Muscle of arm (tissue), 12 donors: ENCODE measurements around the gene HMGA1. TPM values are rescaled to one million over a fixed set of nuclear protein-coding genes. Genes with fewer than 3 reads are reported as not detected.
"Not testable (repeated sequence)": the region's sequence is repeated elsewhere in the genome, so short reads cannot be mapped to it uniquely, and the experiment has no call there.

ENCODE experiments used
- DNase-seq: peaks from one replicate; pipeline ENCODE4 v3.0.0-alpha.2; 2013
- polyA plus RNA-seq, 12 donors: library from polyadenylated mRNA; unstranded; fragments of 120-200 nt; gene quantifications; one replicate each; pipeline ENCODE4 v1.2.1, GENCODE V29; 2013; ENCODE audit not compliant: insufficient read length in 12 of 12

Gene HMGA1
- polyA plus RNA-seq, 12 donors = 62.1 to 167 (median 88.1) TPM; not detected in 1

GRCh38 chr6:34248727-34249468 is 12.2 kb downstream of the HMGA1 start, which contains the start of gene SMIM29:
TSS of gene SMIM29 (minus strand) at chr6:34249006. CDS start at chr6:34247791, 1,215 bp downstream.
- peak; percentile 95 for DNase-seq

DNA sequence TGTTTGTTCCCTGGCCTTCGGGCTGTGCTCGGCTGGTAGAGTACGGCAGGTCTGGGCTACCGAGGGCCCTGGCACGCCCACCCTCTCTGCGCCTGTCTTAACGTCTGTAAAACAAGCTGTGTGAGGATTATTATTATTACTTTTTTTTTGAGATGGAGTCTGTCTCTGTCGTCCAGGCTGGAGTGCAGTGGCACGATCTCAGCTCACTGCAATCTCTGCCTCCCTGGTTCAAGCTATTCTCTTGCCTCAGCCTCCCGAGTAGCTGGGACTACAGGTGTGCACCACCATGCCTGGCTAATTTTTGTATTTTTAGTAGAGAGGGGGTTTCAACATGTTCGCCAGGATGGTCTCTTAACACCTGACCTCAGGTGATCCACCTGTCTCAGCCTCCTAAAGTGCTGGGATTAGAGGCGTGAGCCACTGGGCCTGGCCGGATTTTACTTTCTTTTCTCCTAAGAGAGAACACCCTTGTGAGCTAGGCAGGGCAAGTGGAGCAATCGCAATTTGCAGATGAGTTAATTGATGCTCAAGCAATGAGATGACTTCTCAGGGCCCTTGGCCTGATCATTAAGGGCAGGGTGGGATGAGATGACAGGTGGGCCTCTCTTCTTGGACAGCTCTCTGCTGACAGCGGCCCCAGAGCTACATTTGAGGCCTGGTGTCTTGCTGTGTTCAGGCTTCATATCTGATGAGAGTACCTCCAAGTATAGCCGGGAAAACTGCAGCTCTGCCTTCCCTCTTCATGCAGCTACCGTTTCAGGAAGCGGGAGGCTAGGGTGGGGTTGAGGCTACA is 13.0 kb downstream of the HMGA1 start:
- DNase-seq = no peak

- DNase-seq = not testable (repeated sequence)
Observed at GRCh38 chr6:34252395-34252794, 15.7 kb downstream of the HMGA1 start.

GRCh38 chr6:34259529-34260069 is 22.9 kb downstream of the HMGA1 start:
- DNase-seq = no peak

- no peak for DNase-seq
Observed at GRCh38 chr6:34260576-34261267, 24.0 kb downstream of the HMGA1 start.

DNA sequence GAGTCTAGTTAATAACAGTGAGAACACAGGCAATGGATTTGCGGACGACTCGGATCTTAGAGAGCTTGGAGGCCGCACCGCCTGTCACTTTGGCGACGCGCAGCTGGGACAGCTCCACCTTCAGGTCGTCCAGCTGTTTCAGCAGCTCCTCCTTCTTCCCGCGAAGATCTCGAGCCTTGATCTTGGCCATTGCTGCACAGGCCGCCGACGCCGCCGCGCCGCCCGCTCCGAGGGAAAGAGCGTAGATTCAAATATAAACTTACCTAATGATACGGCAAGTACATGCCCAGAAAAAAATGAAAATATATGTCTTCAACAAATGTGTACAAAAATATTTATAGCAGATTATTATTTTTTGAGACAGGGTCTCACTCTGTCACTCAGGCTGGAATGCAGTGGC is 26.8 kb downstream of the HMGA1 start:
- DNase-seq = not testable (repeated sequence)

DNA sequence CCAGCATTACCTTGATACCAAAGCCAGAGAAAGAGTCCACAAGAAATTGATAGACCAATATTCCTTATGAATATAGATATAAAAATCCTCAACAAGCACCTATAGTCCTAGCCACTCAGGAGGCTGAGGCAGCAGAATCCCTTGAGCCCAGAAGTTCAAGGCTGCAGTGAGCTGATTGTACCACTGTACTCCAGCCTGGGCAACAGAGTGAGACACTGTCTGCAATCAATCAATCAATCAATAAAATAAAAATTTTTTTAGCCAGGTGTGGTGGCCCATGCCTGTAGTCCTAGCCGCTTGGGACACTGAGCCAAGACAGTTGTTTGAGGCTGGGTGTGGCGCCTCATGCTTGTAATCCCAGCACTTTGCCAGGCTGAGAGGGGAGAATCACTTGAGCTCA is 31.1 kb downstream of the HMGA1 start:
- no peak for DNase-seq

DNA sequence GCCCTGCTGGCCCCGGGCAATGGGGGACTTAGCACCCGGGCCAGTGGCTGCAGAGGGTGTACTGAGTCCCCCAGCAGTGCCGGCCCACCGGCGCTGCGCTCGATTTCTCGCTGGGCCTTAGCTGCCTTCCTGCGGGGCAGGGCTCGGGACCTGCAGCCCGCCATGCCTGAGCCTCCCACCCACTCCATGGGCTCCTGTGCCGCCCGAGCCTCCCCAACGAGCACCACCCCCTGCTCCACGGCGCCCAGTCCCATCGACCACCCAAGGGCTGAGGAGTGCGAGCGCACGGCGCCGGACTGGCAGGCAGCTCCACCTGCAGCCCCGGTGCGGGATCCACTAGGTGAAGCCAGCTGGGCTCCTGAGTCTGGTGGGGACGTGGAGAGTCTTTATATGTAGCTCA is 32.5 kb downstream of the HMGA1 start:
- not testable (repeated sequence) for DNase-seq

DNA sequence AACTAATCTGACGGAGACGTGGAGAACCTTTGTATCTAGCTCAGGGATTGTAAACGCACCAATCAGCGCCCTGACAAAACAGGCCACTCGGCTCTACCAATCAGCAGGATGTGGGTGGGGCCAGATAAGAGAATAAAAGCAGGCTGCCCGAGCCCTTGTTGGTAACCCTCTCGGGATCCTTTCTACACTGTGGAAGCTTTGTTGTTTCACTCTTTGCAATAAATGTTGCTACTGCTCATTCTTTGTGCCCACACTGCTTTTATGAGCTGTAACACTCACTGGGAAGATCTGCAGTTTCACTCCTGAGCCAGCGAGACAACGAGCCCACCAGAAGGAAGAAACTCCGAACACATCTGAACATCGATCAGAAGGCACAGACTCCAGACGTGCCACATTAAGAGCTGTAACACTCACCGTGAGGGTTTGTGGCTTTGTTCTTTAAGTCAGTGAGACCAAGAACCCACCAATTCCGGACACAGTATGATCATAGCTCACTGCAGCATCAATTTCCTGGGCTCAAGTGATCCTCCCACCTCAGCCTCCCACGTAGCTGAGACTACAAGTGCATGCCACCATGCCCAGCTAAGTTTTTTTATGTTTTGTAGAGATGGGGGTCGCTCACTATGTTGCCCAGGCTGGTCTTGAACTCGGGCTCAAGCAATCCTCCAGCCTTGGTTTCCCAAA is 33.1 kb downstream of the HMGA1 start:
- not testable (repeated sequence) for DNase-seq

DNA sequence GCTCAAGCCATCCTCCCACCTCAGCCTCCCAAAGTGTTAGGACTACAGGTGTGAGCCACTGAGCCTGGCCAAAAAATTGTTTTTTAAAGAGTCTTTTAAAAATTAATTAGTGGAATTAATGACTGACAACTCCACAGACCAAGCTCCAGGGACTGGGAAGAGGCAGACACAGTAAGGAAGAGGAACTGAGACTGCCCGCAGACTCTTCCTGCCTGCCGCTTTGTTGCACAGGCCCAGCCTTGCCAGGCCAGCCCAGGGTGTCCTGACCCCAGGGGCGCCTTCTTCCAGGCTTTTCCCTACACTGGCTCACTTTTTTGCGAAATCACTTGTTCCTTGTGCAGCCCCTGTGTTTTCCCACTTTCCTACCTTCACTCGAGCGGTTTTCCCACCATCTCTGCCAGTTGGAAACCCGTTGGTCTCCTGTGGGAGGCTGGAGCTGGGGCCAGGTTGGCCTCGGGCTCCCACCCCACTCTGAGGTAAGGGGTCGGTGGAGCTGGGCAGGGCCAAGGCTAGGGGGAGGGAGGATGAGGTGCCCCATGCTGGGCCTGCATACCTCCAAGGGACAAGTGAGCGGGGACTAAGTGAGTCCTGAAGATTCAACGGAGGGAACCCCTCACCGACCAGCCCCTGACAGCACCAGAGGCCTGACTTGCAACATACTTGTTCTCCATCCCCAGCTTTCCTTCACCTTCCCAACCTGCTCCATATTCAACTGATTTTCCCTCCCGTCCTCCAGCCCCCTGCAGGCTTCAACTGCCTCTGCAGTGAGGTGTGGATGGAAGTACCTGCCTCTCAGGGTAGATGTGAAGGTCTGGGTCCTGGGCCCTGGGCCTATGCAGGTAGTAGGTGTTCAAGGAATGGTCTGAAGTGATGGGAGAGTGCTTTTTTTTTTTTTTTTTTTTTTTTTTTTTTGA is 35.6 kb downstream of the HMGA1 start:
- DNase-seq = no peak

DNA sequence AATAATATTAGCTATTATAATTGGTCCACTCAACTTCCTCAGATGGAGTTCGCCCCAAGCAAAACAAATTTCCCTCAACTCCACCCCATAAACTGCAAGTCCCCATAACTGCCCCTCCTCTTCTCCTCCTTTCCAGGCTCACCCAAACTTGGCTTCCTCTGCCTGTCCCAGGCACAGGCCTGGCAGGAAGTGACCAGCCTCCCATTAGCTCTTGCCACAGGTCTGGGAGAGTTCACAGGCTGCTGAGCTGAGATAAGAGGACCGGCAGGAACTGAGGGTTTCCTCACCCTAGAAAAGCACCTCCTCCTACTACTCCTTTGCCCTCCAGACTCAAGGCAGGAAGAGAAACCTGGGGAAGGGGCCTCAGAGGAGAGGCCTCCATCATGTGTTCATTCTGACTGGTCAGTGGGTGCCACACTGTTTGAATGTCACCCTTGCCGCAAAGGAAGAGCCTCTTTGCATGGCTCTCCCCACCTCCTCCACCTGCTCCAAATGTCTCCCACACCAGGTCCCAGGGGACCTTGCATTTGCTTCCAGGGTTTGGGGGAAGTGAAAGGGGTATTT is 36.7 kb downstream of the HMGA1 start:
- DNase-seq = no peak

DNA sequence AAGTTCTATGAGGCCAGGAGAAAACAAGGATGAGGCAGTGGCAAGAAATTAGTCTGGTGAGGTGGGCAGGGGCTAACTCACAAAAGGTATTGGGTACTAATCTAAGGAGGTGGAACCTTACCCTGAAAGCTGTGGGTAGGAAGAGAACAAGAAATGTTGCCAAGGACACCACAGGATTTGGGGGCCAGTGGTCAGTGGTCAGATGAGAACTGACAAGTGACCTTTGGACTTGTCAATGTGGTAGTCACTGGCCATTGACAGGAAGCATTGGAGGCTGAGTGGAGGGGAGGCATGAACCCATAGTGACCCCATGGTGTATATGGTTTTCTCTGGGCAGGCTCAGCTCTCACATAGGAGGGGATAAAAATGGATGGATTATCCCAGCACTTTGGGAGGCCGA is 37.5 kb downstream of the HMGA1 start:
- DNase-seq = no peak

DNA sequence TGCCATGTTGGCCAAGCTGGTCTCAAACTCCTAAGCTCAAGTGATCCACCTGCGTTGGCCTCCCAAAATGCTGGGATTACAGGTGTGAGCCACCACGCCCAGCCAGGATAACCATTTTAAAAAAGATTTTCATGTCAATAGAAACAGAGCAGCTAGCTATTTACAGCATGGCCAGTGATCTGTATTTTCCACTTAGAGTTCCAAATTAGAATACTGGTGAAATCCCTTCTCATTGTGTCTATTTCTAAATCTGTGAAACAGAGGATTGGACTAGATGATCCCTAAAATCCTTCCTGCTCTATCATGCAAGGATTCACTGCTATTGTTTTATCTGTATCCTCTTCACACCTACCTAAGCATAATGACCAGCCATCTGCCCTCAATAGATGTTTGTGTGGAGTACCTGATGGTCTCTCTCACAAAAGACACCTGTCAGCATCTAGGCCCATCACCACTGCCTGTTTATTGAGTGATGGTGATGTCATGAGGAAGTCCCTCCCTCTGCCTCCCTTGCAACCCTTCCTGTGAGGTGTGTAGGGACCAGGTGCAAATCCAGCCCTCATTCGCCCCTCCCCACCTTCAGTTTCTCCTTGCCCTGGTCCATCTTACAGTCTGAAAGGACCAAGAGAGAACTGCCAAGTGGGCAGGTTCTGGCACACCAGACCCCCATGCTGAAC is 38.6 kb downstream of the HMGA1 start:
- no peak for DNase-seq

DNA sequence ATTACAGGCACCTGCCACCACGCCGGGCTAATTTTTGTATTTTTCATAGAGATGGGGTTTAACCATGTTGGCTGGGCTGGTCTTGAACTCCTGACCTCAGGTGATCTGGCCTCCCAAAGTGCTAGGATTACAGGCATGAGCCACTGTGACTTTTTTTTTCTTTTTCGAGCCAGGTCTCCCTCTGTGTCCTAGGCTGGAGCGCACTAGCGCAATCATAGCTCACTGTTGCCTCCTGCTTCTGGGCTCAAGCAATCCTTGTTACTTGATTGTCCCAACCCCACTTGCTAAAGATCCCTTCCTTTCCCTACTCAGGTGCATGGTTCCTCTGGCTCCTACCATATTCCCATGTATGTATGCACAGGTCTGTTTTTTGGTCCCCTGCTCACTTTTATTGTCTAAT is 39.5 kb downstream of the HMGA1 start:
- no peak for DNase-seq

DNA sequence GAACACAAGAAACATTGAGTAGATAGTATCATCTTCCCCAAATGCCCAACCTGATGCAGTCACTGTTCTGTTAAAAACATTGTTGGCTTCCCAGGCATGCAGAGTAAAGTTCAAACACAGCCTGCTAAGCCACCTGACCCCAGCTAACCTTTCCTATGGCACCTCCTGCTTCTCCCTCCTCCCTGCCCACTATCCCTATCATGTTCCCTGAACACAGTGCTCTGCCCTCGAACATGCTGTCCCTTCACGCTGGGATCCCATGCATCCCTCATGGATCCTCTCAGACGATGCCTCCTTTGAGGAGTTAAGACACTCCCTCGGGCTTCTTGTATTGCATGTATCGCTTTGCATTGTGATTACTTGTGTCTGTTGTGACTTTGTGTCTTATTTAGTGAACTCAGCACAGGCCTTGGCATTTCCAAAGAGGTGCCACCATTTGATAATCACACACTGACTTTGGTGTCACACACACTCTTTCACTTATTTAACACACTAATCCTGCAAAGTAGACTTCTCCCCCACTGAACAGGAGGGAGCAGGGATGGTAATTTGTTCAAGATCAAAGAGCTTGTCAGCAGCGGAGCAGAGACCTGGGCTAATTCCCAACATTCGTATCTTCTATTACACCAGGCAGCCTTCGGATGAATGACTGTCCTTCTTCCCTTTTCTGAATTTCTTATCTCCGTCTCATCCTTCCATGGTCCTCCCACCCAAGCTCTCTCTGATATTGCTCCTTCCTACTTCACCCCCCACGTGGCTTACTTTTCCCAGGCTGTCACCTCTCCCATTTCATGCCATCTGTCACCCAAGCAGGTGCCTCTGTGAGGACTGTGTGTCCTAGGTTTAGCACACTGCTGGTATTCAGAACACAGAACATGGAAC is 40.4 kb downstream of the HMGA1 start:
- no peak for DNase-seq

DNA sequence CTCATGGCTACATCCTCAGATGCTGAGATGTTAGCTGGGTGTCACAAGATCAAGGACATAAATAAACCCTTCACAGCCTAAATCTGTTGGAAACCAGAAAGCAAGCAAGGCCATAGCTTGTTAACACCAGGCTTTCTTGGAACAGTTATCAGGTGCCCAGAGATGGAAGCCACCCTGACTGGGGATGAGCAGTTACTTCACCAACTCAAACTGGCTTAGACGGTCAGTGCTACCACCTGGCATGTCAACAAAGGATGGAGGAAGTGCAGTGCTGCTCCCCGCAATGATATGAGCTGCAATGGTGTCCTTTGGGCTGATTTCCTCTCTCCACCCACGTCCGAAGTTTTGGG is 41.1 kb downstream of the HMGA1 start:
- no peak for DNase-seq

- DNase-seq = no peak
Observed at GRCh38 chr6:34278833-34279232, 42.2 kb downstream of the HMGA1 start.

- no peak for DNase-seq
Observed at GRCh38 chr6:34280216-34280615, 43.5 kb downstream of the HMGA1 start.
